HCT116 (cell line): ENCODE measurements around the gene B3GALT6. TPM values are rescaled to one million over a fixed set of nuclear protein-coding genes. Genes with fewer than 3 reads are reported as not detected.

Source experiments
- ATAC-seq: fragments of 200-7000 bp; cut with Tn5 transposase; 2 replicates; pipeline ENCODE4 v1.9.1; 2020; ENCODE audit warnings: mild to moderate bottlenecking, moderate library complexity
- BruUV-seq: library from RNA; stranded (reverse); fragments of 400-500 nt; replicated peaks from 2 replicates; lab custom pipeline; 2021; lab: Mats Ljungman, UMichigan
- CTCF ChIA-PET: fragments of 300-600 bp; sonication (Branson Sonifier 250); formaldehyde crosslinking; loops from one replicate; lab custom pipeline; 2021; ENCODE audit warnings: antibody characterized with exemption; lab: Charles Lee
- POLR2A ChIA-PET: fragments of 300-600, 350-600 bp; sonication (Branson Sonifier 250); formaldehyde crosslinking; loops from one replicate; lab custom pipeline; 2021; ENCODE audit warnings: antibody characterized with exemption; lab: Charles Lee
- RAD21 ChIA-PET, 2 experiments: fragments of 300-600 bp; sonication (Branson Sonifier 250); formaldehyde crosslinking; loops; one replicate each; lab custom pipeline; 2023; ENCODE audit warnings: low total read pairs in 2 of 2; ENCODE audit not compliant: uncharacterized antibody in 2 of 2, unreplicated experiment in 2 of 2, low non-redundant PET in 1 of 2; lab: Charles Lee
- DNase-seq: peaks from one replicate; pipeline ENCODE4 v3.0.0-alpha.2; 2010; ENCODE audit warnings: low read depth, low spot score
- H2AFZ ChIP-seq: fragments of 200-600 bp; shearing (Covaris generic), sonication (generic); 2 replicates; pipeline ENCODE4 v1.6.1; 2017; ENCODE audit warnings: low read depth, mixed run types, mixed read lengths, antibody characterized with exemption, low read length; ENCODE audit not compliant: poor library complexity, severe bottlenecking
- H3K27ac ChIP-seq: 2 replicates; pipeline ENCODE4 v1.5.1; 2012; ENCODE audit warnings: low read depth, low read length
- H3K27me3 ChIP-seq: fragments of 200-600 bp; sonication (generic); 2 replicates; pipeline ENCODE4 v1.6.1; 2016; ENCODE audit warnings: mixed run types, low read length, mixed read lengths; ENCODE audit not compliant: insufficient read depth
- H3K36me3 ChIP-seq, 2 experiments: fragments of 200-500 bp in 1 of 2; fragments of 200-600 bp in 1 of 2; sonication (Bioruptor generic) in 1 of 2; sonication (generic) in 1 of 2; 2 replicates each; pipeline versions ENCODE4 v1.5.1 to v1.6.1; 2014 to 2016; ENCODE audit warnings: low read length in 2 of 2, inconsistent platforms in 1 of 2, mixed read lengths in 1 of 2, mixed run types in 1 of 2; ENCODE audit not compliant: insufficient read depth in 2 of 2, control insufficient read depth in 1 of 2
- H3K4me1 ChIP-seq, 2 experiments: fragments of 200-600 bp in 1 of 2; sonication (generic) in 1 of 2; 2 replicates each; pipeline versions ENCODE4 v1.5.1 to v1.6.1; 2012 to 2017; ENCODE audit warnings: low read length in 2 of 2, inconsistent platforms in 1 of 2, mild to moderate bottlenecking in 1 of 2, mixed read lengths in 1 of 2, mixed run types in 1 of 2, moderate library complexity in 1 of 2; ENCODE audit not compliant: insufficient read depth in 2 of 2, control insufficient read depth in 1 of 2
- H3K4me2 ChIP-seq: fragments of 200-600 bp; sonication (generic); 2 replicates; pipeline ENCODE4 v1.6.1; 2017; ENCODE audit warnings: mixed run types, low read length, mixed read lengths
- H3K4me3 ChIP-seq, 2 experiments: fragments of 200-600 bp in 1 of 2; sonication (generic) in 1 of 2; replicated peaks in 1 of 2; 2 replicates each; pipeline ENCODE4 v1.5.1; 2011 to 2016; ENCODE audit warnings: low read length in 2 of 2, control low read depth in 1 of 2, low read depth in 1 of 2, mild to moderate bottlenecking in 1 of 2, mixed read lengths in 1 of 2, mixed run types in 1 of 2
- H3K79me2 ChIP-seq: fragments of 200-600 bp; sonication (generic); 2 replicates; pipeline ENCODE4 v1.6.1; 2017; ENCODE audit warnings: mild to moderate bottlenecking, mixed run types, low read length, moderate library complexity, mixed read lengths; ENCODE audit not compliant: insufficient read depth
- H3K9ac ChIP-seq: fragments of 200-600 bp; sonication (generic); 2 replicates; pipeline ENCODE4 v1.6.1; 2016; ENCODE audit warnings: low read length, mixed read lengths
- H3K9me2 ChIP-seq: fragments of 200-600 bp; sonication (generic), shearing (Covaris generic); 2 replicates; pipeline ENCODE4 v1.6.1; 2017; ENCODE audit warnings: mixed run types, mild to moderate bottlenecking, moderate library complexity; ENCODE audit not compliant: insufficient read depth
- H3K9me3 ChIP-seq, 2 experiments: fragments of 200-500 bp in 1 of 2; fragments of 200-600 bp in 1 of 2; sonication (Bioruptor generic) in 1 of 2; sonication (generic) in 1 of 2; 2 replicates each; pipeline ENCODE4 v1.6.1; 2014 to 2017; ENCODE audit warnings: low read length in 2 of 2, mixed read lengths in 2 of 2, inconsistent platforms in 1 of 2, low read depth in 1 of 2, mild to moderate bottlenecking in 1 of 2, mixed run types in 1 of 2, moderate library complexity in 1 of 2; ENCODE audit not compliant: control insufficient read depth in 1 of 2, insufficient read depth in 1 of 2
- H4K20me1 ChIP-seq: fragments of 200-600 bp; sonication (generic), shearing (Covaris generic); 2 replicates; pipeline ENCODE4 v1.6.1; 2017; ENCODE audit warnings: mixed run types, mild to moderate bottlenecking, moderate library complexity; ENCODE audit not compliant: insufficient read depth
- CBX3 ChIP-seq: IDR thresholded peaks from 2 replicates; pipeline ENCODE4 v1.6.1; 2012; ENCODE audit warnings: low read depth
- CEBPB ChIP-seq: IDR thresholded peaks from 2 replicates; pipeline ENCODE4 v1.6.1; 2012; ENCODE audit warnings: low read depth
- JUND ChIP-seq: IDR thresholded peaks from 2 replicates; pipeline ENCODE4 v1.6.1; 2012
- POLR2AphosphoS5 ChIP-seq: IDR thresholded peaks from 2 replicates; pipeline ENCODE4 v1.6.1; 2011; ENCODE audit warnings: mild to moderate bottlenecking, low read depth, low read length, moderate library complexity
- intact Hi-C: fragments of 100-400 bp; cut with micrococcal nuclease; formaldehyde crosslinking; loops from 2 replicates; pipeline ENCODE4 v1.10.0; 2022
- total RNA-seq: library from RNA; stranded (reverse); gene quantifications from one replicate; pipeline ENCODE4 v1.2.1, GENCODE V29; 2021; ENCODE audit not compliant: unreplicated experiment

The B3GALT6 gene
- total RNA-seq, 1 experiment from 2014 or later, result 16.3 TPM

DNA sequence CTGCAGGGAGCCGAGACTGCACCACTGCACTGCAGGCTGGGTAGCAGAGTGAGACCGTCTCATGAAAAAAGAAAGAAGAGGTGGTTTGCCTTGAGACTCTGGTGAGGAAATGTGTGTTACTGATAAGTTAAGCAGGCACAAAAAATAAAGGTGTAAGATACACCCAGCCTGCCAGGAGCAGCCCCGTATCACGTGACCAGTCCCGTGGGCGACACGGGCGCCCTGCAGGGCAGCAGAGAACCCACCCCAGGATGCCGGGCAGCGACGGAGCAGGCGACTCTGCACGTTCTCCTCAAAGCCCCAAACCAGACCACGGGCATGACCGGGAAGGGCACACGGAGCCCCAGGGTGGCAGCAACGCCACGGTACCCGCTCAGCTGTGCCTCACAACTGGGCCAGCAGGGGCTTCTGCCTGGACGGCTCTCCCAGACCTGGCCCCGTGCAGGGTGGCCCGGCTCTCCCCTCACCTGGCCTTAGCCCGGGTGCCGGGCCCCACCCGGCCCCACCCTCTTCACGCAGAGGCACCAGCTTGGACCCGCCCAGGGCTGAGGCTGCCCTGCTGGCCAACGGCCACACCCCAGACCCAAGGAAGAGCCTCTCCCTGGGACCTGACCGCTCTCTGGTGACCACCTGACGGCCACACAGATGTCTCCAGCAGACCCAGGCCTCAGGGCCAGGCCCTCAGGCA lies 10.0 kb upstream of the B3GALT6 start:
- no peak for DNase-seq
- TF ChIP-seq CBX3 (no peak), POLR2AphosphoS5 (no peak), JUND (no peak)

DNA sequence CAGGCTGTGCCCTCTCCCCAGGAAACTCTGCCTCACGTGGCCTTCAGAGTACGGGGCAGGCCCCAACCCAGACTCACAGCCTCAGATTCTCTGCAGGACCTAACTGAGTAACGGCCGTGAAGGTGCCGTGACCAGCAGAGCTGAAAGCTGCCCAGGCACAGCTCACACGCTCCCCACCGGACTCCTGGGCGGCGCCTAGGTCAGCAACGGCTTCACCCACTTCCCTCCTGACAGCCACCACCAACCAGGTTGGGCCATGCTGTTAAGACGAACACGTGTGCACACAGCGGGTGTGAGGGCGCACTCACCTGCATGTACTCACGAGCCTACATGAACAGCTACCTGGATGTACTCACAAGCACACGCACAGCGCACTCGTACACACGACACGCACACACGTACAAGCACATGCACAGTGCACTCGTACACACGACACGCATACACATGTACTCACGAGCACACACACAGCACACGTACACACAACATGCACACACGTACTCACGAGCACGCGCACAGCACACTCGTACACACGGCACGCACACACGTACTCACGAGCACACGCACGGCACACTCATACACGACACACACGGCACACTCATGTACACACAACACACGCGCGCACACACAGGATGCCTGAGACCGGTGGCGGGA lies 9.3 kb upstream of the B3GALT6 start:
- H2AFZ ChIP-seq, result no peak overlapping the region
- H3K9ac ChIP-seq, result no peak overlapping the region
- peaks cover 21 to 22% of the 10 kb centered on the region in 2 experiments for H3K36me3 ChIP-seq
- intact Hi-C loops, result no loop called here
- no peaks in the 10 kb centered on the region for H3K9me3 ChIP-seq
- CTCF ChIA-PET, result no interaction called here
- no peaks in the 10 kb centered on the region for H3K27me3 ChIP-seq
- H3K4me1 ChIP-seq, result peaks cover 0 to 7% of the 10 kb centered on the region in 2 experiments; a peak in 2 of 4 replicates
- peaks cover 44% of the 10 kb centered on the region for H3K79me2 ChIP-seq
- no peaks in the 10 kb centered on the region for H4K20me1 ChIP-seq
- TF ChIP-seq CEBPB, result no peak
- RAD21 ChIA-PET, result no interaction called here
- no peak overlapping the region for H3K4me2 ChIP-seq
- H3K27ac ChIP-seq, result no peak overlapping the region
- H3K4me3 ChIP-seq, result no peak overlapping the region
- no peak for DNase-seq
- ATAC-seq, result no peak
- no peaks in the 10 kb centered on the region for H3K9me2 ChIP-seq
- no TSS peak for BruUV-seq
- POLR2A ChIA-PET, result interaction anchor here (0.5 kb wide), 1 partner anchor 25 kb away, joined by 3 read pairs; no protein-coding TSS in a partner anchor

More for the DNA sequence above, 10.0 kb upstream of the B3GALT6 start:
- no peaks in the 10 kb centered on the region for H3K9me2 ChIP-seq
- ChIA-PET POLR2A (interaction anchor here (0.5 kb wide), 1 partner anchor 26 kb away, joined by 3 read pairs; no protein-coding TSS in a partner anchor), RAD21 (no interaction called here), CTCF (no interaction called here)
- H3K9ac ChIP-seq, result no peak overlapping the region
- no peaks in the 10 kb centered on the region for H3K9me3 ChIP-seq
- ATAC-seq, result no peak
- H2AFZ ChIP-seq, result no peak overlapping the region
- peaks cover 38% of the 10 kb centered on the region for H3K79me2 ChIP-seq
- peaks cover 0 to 7% of the 10 kb centered on the region in 2 experiments; a peak in 2 of 4 replicates for H3K4me1 ChIP-seq
- H3K36me3 ChIP-seq, result peaks cover 19 to 22% of the 10 kb centered on the region in 2 experiments
- H3K27ac ChIP-seq, result no peak overlapping the region
- no peak overlapping the region for H3K4me2 ChIP-seq
- no TSS peak for BruUV-seq
- intact Hi-C loops, result no loop called here
- H3K27me3 ChIP-seq, result no peaks in the 10 kb centered on the region
- no peaks in the 10 kb centered on the region for H4K20me1 ChIP-seq
- H3K4me3 ChIP-seq, result no peak overlapping the region
